Osteoblast (primary cell): ENCODE data around the gene VEGFA. TPM values are rescaled to one million over a fixed set of nuclear protein-coding genes. Genes with fewer than 3 reads are reported as not detected.

ENCODE experiments used
- DNase-seq: peaks from one replicate; pipeline ENCODE4 v3.0.0; 2011; ENCODE audit warnings: low spot score, mixed read lengths; ENCODE audit not compliant: insufficient read length; ENCODE audit errors: missing footprints
- H2AFZ ChIP-seq: 2 replicates; pipeline ENCODE4 v1.6.0; 2011; ENCODE audit warnings: mild to moderate bottlenecking, low read length
- H3K27ac ChIP-seq: 2 replicates; pipeline ENCODE4 v1.5.1; 2011; ENCODE audit warnings: mild to moderate bottlenecking, low read depth, low read length, moderate library complexity
- H3K27me3 ChIP-seq: 2 replicates; pipeline ENCODE4 v1.6.0; 2012; ENCODE audit warnings: mild to moderate bottlenecking, control low read depth, inconsistent platforms, low read length, moderate library complexity; ENCODE audit not compliant: insufficient read depth
- H3K36me3 ChIP-seq: 2 replicates; pipeline ENCODE4 v1.5.1; 2011; ENCODE audit warnings: mild to moderate bottlenecking, low read length, control low read depth, moderate library complexity; ENCODE audit not compliant: insufficient read depth
- H3K4me1 ChIP-seq: 2 replicates; pipeline ENCODE4 v1.5.1; 2011; ENCODE audit warnings: mild to moderate bottlenecking, low read length, control low read depth, moderate library complexity; ENCODE audit not compliant: insufficient read depth
- H3K4me2 ChIP-seq: 2 replicates; pipeline ENCODE4 v1.6.0; 2011; ENCODE audit warnings: mild to moderate bottlenecking, low read length; ENCODE audit not compliant: insufficient read depth
- H3K4me3 ChIP-seq: fragments of 200-600 bp; sonication (generic); 3 replicates; pipeline ENCODE4 v1.5.1; 2012; ENCODE audit warnings: mild to moderate bottlenecking, low read length, inconsistent platforms; ENCODE audit not compliant: insufficient read depth
- H3K79me2 ChIP-seq: 2 replicates; pipeline ENCODE4 v1.6.0; 2012; ENCODE audit warnings: mild to moderate bottlenecking, low read length, control low read depth, inconsistent platforms; ENCODE audit not compliant: insufficient read depth
- H3K9me3 ChIP-seq: 2 replicates; pipeline ENCODE4 v1.5.1; 2011; ENCODE audit warnings: low read depth, low read length, control low read depth
- H4K20me1 ChIP-seq: 2 replicates; pipeline ENCODE4 v1.6.0; 2012; ENCODE audit warnings: mild to moderate bottlenecking, low read length, control low read depth; ENCODE audit not compliant: insufficient read depth
- CTCF ChIP-seq: IDR thresholded peaks from 2 replicates; pipeline ENCODE4 v1.5.1; 2011; ENCODE audit warnings: mild to moderate bottlenecking, low read depth, low read length, moderate library complexity; ENCODE audit errors: extremely low read depth
- small RNA-seq: library from RNA; depleted of rRNA; stranded (forward); fragments of <200 nt; gene quantifications from one replicate; pipeline ENCODE3, GENCODE V24; 2012
- total RNA-seq: library from RNA; depleted of rRNA; stranded (reverse); fragments of >200 nt; gene quantifications from 2 replicates; pipeline ENCODE4 v1.2.3, GENCODE V29; 2012

The VEGFA gene
- total RNA-seq, 1 donor = 193 TPM

DNA sequence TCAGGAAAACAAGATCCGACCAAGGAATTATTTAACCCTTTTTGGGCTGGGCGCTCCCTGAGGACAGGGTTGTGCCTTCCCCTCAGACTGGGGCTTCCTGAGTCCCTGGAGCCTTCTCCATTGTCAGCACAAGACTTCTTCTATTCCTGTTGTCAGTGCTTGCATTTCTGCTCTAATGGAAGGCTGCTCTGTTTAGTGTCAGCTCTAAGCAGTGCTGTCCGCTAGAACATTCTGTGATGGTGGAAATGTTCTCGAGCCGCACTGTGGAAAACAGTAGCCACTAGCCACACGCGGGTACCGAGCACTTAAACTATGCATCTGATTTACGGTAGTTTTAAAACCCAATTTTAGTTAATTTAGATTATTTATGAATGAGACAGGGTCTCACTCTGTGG lies 64.0 kb downstream of the VEGFA start:
- DNase-seq = no peak
- peaks cover 8% of the 10 kb centered on the region for H3K27me3 ChIP-seq
- no peak overlapping the region for H2AFZ ChIP-seq
- H3K4me1 ChIP-seq = peaks cover 17% of the 10 kb centered on the region
- H3K36me3 ChIP-seq = no peaks in the 10 kb centered on the region
- no peaks in the 10 kb centered on the region for H4K20me1 ChIP-seq
- H3K4me2 ChIP-seq = no peak overlapping the region
- no peaks in the 10 kb centered on the region for H3K79me2 ChIP-seq
- H3K4me3 ChIP-seq = no peak overlapping the region
- no peak overlapping the region for H3K27ac ChIP-seq
- no peak for TF ChIP-seq CTCF
- no peaks in the 10 kb centered on the region for H3K9me3 ChIP-seq

DNA sequence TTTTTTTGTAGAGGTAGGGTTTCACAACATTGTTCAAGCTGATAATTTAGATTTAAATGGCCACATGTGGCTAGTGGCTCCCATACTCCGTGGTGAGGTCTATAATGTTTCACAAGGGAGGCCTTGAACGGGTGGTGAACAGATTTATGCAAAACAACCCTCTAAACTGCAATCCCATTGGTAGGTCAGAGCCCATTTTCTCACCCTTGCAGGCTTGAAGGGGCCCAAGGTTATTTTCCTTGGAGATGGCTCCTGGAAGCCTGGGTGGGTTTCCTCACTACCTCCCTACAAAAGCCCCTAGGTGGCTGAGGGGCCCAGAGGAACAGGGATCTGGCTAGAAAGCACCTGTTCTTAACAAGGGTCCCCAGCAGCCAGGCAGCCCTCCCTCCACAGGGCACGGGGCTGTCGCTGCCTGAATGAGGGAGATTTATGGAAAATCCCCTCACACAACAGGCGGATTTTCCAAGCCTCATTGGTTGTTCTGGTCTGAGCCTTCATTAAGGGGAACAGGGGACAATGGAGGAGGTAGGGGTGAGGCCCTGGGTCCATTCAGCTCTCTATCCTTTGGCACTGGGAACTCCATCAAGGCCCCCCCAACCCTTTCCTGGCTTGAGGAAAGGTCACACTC lies 64.6 kb downstream of the VEGFA start:
- no peak for TF ChIP-seq CTCF

DNA sequence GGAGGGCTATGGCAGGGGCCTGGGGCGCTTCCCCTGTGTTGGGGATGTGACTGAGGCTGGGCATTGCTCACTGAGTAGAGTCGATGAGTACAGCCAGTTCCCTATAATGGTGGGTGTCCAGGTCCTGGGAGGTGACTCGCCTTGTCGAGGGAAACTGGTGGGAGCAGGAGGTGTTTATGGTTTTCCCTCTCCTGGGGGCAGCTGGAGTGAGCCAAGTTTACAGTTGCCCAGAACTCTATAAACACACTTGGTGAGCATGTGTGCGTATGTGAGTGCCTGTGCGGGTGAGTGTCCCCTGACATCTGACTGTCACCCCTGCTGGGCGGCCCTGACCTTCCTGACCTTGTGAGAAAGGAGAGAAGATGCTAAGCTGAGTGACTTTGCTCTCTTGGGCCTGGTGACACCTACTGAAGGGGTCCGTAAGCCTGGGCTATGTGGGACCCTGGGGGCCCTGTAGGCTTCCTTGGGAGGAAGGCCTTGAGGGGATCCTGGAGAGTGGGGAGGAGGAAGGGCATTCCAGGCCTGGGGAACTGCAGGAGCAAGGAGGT lies 65.9 kb downstream of the VEGFA start:
- H3K4me2 ChIP-seq = no peak overlapping the region
- H2AFZ ChIP-seq = no peak overlapping the region
- H3K4me3 ChIP-seq = no peak overlapping the region
- H3K4me1 ChIP-seq = peaks cover 27% of the 10 kb centered on the region
- DNase-seq = no peak
- no peaks in the 10 kb centered on the region for H4K20me1 ChIP-seq
- no peaks in the 10 kb centered on the region for H3K79me2 ChIP-seq
- no peaks in the 10 kb centered on the region for H3K9me3 ChIP-seq
- H3K36me3 ChIP-seq = no peaks in the 10 kb centered on the region
- no peak for TF ChIP-seq CTCF
- H3K27me3 ChIP-seq = peaks cover 8% of the 10 kb centered on the region
- H3K27ac ChIP-seq = no peak overlapping the region

More for the DNA sequence above, 64.6 kb downstream of the VEGFA start:
- Histone ChIP-seq H3K9me3 (no peaks in the 10 kb centered on the region), H3K4me3 (no peak overlapping the region), H2AFZ (no peak overlapping the region), H3K27ac (no peak overlapping the region), H3K4me1 (peaks cover 18% of the 10 kb centered on the region), H4K20me1 (no peaks in the 10 kb centered on the region), H3K27me3 (peaks cover 8% of the 10 kb centered on the region), H3K4me2 (no peak overlapping the region), H3K79me2 (no peaks in the 10 kb centered on the region), H3K36me3 (no peaks in the 10 kb centered on the region)
- no peak for DNase-seq

Small RNA genes within 50 kb of the gene (small RNA-seq; reads per million reads assigned to genes)
- not detected for gene AL136131.3

Other genes with a start within 250 kb of the VEGFA start
- gene XPO5, start 194.2 kb upstream of the VEGFA start, total RNA-seq = 33.9 and 66.2 TPM in 2 replicates
- 26.4 and 28.0 TPM in 2 replicates for gene POLH, start 194.0 kb upstream of the VEGFA start, total RNA-seq
- 74.3 and 84.0 TPM in 2 replicates for gene GTPBP2, start 140.9 kb upstream of the VEGFA start, total RNA-seq
- 18.6 and 30.4 TPM in 2 replicates for gene MAD2L1BP, start 134.4 kb upstream of the VEGFA start, total RNA-seq
- under 0.01 and 0.36 TPM in 2 replicates for gene RSPH9, start 125.2 kb upstream of the VEGFA start, total RNA-seq
- 27.5 and 30.4 TPM in 2 replicates for gene MRPS18A, start 82.4 kb upstream of the VEGFA start, total RNA-seq